Measurements from ENCODE around the gene OR10AD1.
A peak's percentile ranks its signal among the peaks of the same experiment; 100 is the strongest.
"Not testable (repeated sequence)": the region's sequence is repeated elsewhere in the genome, so short reads cannot be mapped to it uniquely, and the experiment has no call there.

The OR10AD1 gene

GRCh38 chr12:48160046-48160445 is 43.0 kb downstream of the OR10AD1 start:
- no peak for DNase-seq (ENCODE audit: low read depth)

- DNase-seq (ENCODE audit: low read depth) = no peak
Measured at GRCh38 chr12:48157889-48158370, 45.2 kb downstream of the OR10AD1 start.

GRCh38 chr12:48157018-48157888 is 45.8 kb downstream of the OR10AD1 start, which contains the start of gene ASB8:
TSS of gene ASB8 (minus strand) at chr12:48157515. CDS start at chr12:48153496, 4,019 bp downstream.
- DNase-seq (ENCODE audit: low read depth) = peak; percentile 97

- no peak for DNase-seq (ENCODE audit: low read depth)
Measured at GRCh38 chr12:48156652-48157017, 46.5 kb downstream of the OR10AD1 start.

- not testable (repeated sequence) for DNase-seq (ENCODE audit: low read depth)
Measured at GRCh38 chr12:48155786-48156185, 47.3 kb downstream of the OR10AD1 start.
